Upper lobe of right lung (tissue), 1 donor: Measurements from ENCODE around the gene GTPBP3. TPM values are rescaled to one million over a fixed set of nuclear protein-coding genes. Genes with fewer than 3 reads are reported as not detected.
A peak's percentile ranks its signal among the peaks of the same experiment; 100 is the strongest.
"Not testable (repeated sequence)": the region's sequence is repeated elsewhere in the genome, so short reads cannot be mapped to it uniquely, and the experiment has no call there.

Source experiments
- ATAC-seq: fragments of 200-7000 bp; cut with Tn5 transposase; one replicate; pipeline ENCODE4 v1.9.1; 2020; ENCODE audit warnings: mild to moderate bottlenecking, moderate library complexity
- DNase-seq: peaks from one replicate; pipeline ENCODE4 v3.0.0-alpha.2; 2020
- H3K27ac ChIP-seq: fragments of 200-600 bp; one replicate; pipeline ENCODE4 v1.8.0; 2022
- H3K27me3 ChIP-seq: fragments of 200-600 bp; one replicate; pipeline ENCODE4 v1.8.0; 2022; ENCODE audit warnings: mild to moderate bottlenecking
- H3K36me3 ChIP-seq: fragments of 200-600 bp; one replicate; pipeline ENCODE4 v1.8.0; 2022
- H3K4me1 ChIP-seq: fragments of 200-600 bp; one replicate; pipeline ENCODE4 v1.8.0; 2022
- H3K4me3 ChIP-seq: fragments of 200-600 bp; one replicate; pipeline ENCODE4 v1.8.0; 2022; ENCODE audit warnings: mild to moderate bottlenecking
- H3K9me3 ChIP-seq: fragments of 200-600 bp; one replicate; pipeline ENCODE4 v1.8.0; 2022
- intact Hi-C: fragments of 100-400 bp; cut with DNase I; formaldehyde crosslinking; loops from one replicate; pipeline ENCODE4 v1.11.0; 2022
- total RNA-seq: library from RNA; stranded (reverse); fragmentation: NEBNext Ultra II Directional; extraction: Animal tissue kit (Norgen Biotek cat#: 25700); gene quantifications from one replicate; pipeline ENCODE4 v1.2.1, GENCODE V29; 2021
- TF ChIP-seq, protein P1 (sequence below): fragments of 200-600 bp; IDR thresholded peaks from one replicate; pipeline ENCODE4 v1.8.0; 2022; ENCODE audit warnings: antibody characterized with exemption
- donor health status: DM: no; HTN: yes; CAD: no; lungs with severe emphysema.

The GTPBP3 gene
- total RNA-seq, 1 donor from 2014 or later, result 17.7 TPM

- Histone ChIP-seq H3K4me1 (peaks cover 3% of the 10 kb centered on the region), H3K4me3 (no peak overlapping the region), H3K9me3 (no peaks in the 10 kb centered on the region), H3K36me3 (no peaks in the 10 kb centered on the region), H3K27ac (no peak overlapping the region), H3K27me3 (no peaks in the 10 kb centered on the region)
- DNase-seq, result no peak
- TF ChIP-seq, protein P1, sequence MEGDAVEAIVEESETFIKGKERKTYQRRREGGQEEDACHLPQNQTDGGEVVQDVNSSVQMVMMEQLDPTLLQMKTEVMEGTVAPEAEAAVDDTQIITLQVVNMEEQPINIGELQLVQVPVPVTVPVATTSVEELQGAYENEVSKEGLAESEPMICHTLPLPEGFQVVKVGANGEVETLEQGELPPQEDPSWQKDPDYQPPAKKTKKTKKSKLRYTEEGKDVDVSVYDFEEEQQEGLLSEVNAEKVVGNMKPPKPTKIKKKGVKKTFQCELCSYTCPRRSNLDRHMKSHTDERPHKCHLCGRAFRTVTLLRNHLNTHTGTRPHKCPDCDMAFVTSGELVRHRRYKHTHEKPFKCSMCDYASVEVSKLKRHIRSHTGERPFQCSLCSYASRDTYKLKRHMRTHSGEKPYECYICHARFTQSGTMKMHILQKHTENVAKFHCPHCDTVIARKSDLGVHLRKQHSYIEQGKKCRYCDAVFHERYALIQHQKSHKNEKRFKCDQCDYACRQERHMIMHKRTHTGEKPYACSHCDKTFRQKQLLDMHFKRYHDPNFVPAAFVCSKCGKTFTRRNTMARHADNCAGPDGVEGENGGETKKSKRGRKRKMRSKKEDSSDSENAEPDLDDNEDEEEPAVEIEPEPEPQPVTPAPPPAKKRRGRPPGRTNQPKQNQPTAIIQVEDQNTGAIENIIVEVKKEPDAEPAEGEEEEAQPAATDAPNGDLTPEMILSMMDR, result no peak
- intact Hi-C loops, result no loop called here
- no peak for ATAC-seq
Observed at GRCh38 chr19:17359905-17360800, 22.8 kb downstream of the GTPBP3 start.

- H3K4me3 ChIP-seq, H3K4me1 ChIP-seq, ATAC-seq, H3K27ac ChIP-seq, H3K36me3 ChIP-seq, H3K9me3 ChIP-seq, H3K27me3 ChIP-seq, intact Hi-C loops, DNase-seq: not testable (repeated sequence)
Observed at GRCh38 chr19:17363852-17364605, 26.7 kb downstream of the GTPBP3 start.

GRCh38 chr19:17365361-17365760 is 28.0 kb downstream of the GTPBP3 start:
- H3K36me3 ChIP-seq, result no peaks in the 10 kb centered on the region
- H3K4me3 ChIP-seq, result no peak overlapping the region
- DNase-seq (no peak), ATAC-seq (no peak)
- no peaks in the 10 kb centered on the region for H3K27me3 ChIP-seq
- TF ChIP-seq, protein P1, result no peak
- intact Hi-C loops, result no loop called here
- H3K4me1 ChIP-seq, result no peaks in the 10 kb centered on the region
- no peak overlapping the region for H3K27ac ChIP-seq
- H3K9me3 ChIP-seq, result no peaks in the 10 kb centered on the region

- peak; percentile 82 for ATAC-seq
Observed at GRCh38 chr19:17370026-17370587, 32.8 kb downstream of the GTPBP3 start.

DNA sequence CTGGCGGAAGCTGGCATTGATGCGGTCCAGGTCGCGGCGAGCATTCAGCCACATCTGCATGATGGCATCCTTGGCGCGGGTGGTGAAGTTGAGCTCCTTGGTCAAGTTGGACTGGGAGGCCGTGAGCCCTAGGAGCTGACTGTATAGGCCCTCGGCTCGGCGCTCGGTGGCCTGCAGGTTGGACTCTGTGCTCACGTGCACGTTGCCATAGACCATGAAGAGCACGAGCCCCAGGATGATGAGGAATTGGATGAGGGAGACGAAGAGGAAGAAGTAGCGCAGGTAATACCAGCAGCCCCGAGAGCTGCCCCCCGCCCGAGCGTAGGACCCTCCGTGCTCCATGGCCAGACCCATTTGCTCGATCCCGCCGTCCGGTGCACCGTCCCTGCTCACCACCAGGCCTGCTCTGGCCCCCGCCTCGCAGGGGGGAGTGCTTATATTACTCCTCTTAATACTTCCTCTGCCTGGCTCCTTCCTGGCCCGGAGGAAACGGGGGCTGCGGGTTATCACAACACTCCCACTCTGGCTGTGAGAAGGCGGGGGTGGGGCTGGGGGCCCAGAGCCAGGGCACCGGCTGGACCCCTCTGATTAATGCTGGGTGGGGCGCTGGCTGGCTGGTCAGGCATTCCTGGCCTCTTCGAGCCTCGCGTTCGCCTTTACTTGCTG is 39.7 kb downstream of the GTPBP3 start, which contains the start of gene PLVAP:
PLVAP (minus strand) TSS at position 408 of the 666 bp plus-strand sequence; CDS start at position 354, 54 bp downstream.
- ATAC-seq (peak; percentile 72), DNase-seq (no peak)
- intact Hi-C loops, result no loop called here

More at GRCh38 chr19:17370026-17370587, 32.8 kb downstream of the GTPBP3 start:
- Histone ChIP-seq H3K9me3 (no peaks in the 10 kb centered on the region), H3K27me3 (no peaks in the 10 kb centered on the region), H3K36me3 (no peaks in the 10 kb centered on the region), H3K4me3 (no peak overlapping the region), H3K4me1 (no peaks in the 10 kb centered on the region), H3K27ac (no peak overlapping the region)
- no peak for DNase-seq
- TF ChIP-seq, protein P1, result no peak
- intact Hi-C loops, result no loop called here

More for the DNA sequence above, 39.7 kb downstream of the GTPBP3 start, which contains the start of gene PLVAP:
- Histone ChIP-seq H3K36me3 (no peaks in the 10 kb centered on the region), H3K4me3 (peak within 1 kb of the TSS; percentile 44), H3K27ac (peak within 1 kb of the TSS; percentile 24), H3K4me1 (peaks cover 7% of the 10 kb centered on the region), H3K9me3 (no peaks in the 10 kb centered on the region), H3K27me3 (no peaks in the 10 kb centered on the region)
- TF ChIP-seq, protein P1, result no peak
